Testis (tissue), 2 donors: Measurements from ENCODE around the gene UFSP2.

ENCODE experiments used
- CTCF ChIP-seq, 3 experiments: fragments of 450-650 bp in 2 of 3; fragments of 200-600 bp in 1 of 3; sonication (generic) in 1 of 3; IDR thresholded peaks; one replicate each; pipeline ENCODE4 v1.5.1; 2016 to 2019; ENCODE audit warnings: antibody characterized with exemption in 3 of 3, mild to moderate bottlenecking in 2 of 3, moderate library complexity in 1 of 3
- POLR2A ChIP-seq: fragments of 450-650 bp; IDR thresholded peaks from one replicate; pipeline ENCODE4 v1.6.1; 2017; ENCODE audit warnings: antibody characterized with exemption, mild to moderate bottlenecking, moderate library complexity

GRCh38 chr4:185369731-185370130 is 56.0 kb downstream of the UFSP2 start:
- TF ChIP-seq CTCF (IDR thresholded peaks at IDR 0.05) (no peak), POLR2A (no peak)
